GM12891 (cell line): ENCODE data around the gene AMER1.

ENCODE experiments used
- PAX5 ChIP-seq: IDR thresholded peaks from 2 replicates; pipeline ENCODE4 v1.6.1; 2011; ENCODE audit warnings: low read length, moderate library complexity, mild to moderate bottlenecking; ENCODE audit not compliant: insufficient read depth, severe bottlenecking
- POLR2A ChIP-seq: IDR thresholded peaks from 2 replicates; pipeline ENCODE4 v1.6.1; 2011; ENCODE audit warnings: low read depth, low read length, control low read depth
- POLR2AphosphoS5 ChIP-seq: IDR thresholded peaks from 2 replicates; pipeline ENCODE4 v1.6.1; 2011; ENCODE audit warnings: low read depth, low read length, control low read depth
- POU2F2 ChIP-seq: IDR thresholded peaks from 2 replicates; pipeline ENCODE4 v1.6.1; 2011; ENCODE audit warnings: low read depth, mild to moderate bottlenecking, control low read depth, low read length, moderate library complexity
- SPI1 ChIP-seq: IDR thresholded peaks from 2 replicates; pipeline ENCODE4 v1.6.1; 2011; ENCODE audit warnings: low read depth, low read length, control low read depth
- TAF1 ChIP-seq: IDR thresholded peaks from 2 replicates; pipeline ENCODE4 v1.6.1; 2011; ENCODE audit warnings: low read depth, low read length, control low read depth

- TF ChIP-seq POLR2A (no peak), POLR2AphosphoS5 (no peak), TAF1 (no peak), SPI1 (no peak), PAX5 (no peak), POU2F2 (no peak)
Measured at GRCh38 chrX:64192673-64193072, 12.8 kb downstream of the AMER1 start.
